NCI-H510A (cell line): Measurements from ENCODE around the gene CT45A6.
"Not testable (repeated sequence)": the region's sequence is repeated elsewhere in the genome, so short reads cannot be mapped to it uniquely, and the experiment has no call there.

Experiments used
- DNase-seq: peaks from one replicate; lab custom pipeline; 2025; lab: John Stamatoyannopoulos, UW

Gene CT45A6

GRCh38 chrX:135802687-135803086 is at the start of gene CT45A6:
Gene CT45A6 (minus strand): TSS chrX:135802787. CDS start chrX:135798993, 3,794 bp downstream.
- not testable (repeated sequence) for DNase-seq

- DNase-seq = not testable (repeated sequence)
Observed at GRCh38 chrX:135837180-135837579, 34.6 kb upstream of the CT45A6 start, which contains the start of gene CT45A7. Gene CT45A7 (minus strand): TSS chrX:135837280. CDS start chrX:135833533, 3,747 bp downstream.

- not testable (repeated sequence) for DNase-seq
Observed at GRCh38 chrX:135819912-135820311, 17.3 kb upstream of the CT45A6 start, which contains the start of gene CT45A2. Gene CT45A2 (minus strand): TSS chrX:135820012. CDS start chrX:135816265, 3,747 bp downstream.

- DNase-seq = not testable (repeated sequence)
Observed at GRCh38 chrX:135785403-135785802, 17.2 kb downstream of the CT45A6 start, which contains the start of gene CT45A5. Gene CT45A5 (minus strand): TSS chrX:135785503. CDS start chrX:135781729, 3,774 bp downstream.

- DNase-seq = not testable (repeated sequence)
Observed at GRCh38 chrX:135768091-135768490, 34.5 kb downstream of the CT45A6 start, which contains the start of gene CT45A3. Gene CT45A3 (minus strand): TSS chrX:135768191. CDS start chrX:135764444, 3,747 bp downstream.

- not testable (repeated sequence) for DNase-seq
Observed at GRCh38 chrX:135744739-135745138, 57.8 kb downstream of the CT45A6 start.
